ENCODE results near the gene CDKN2C.
"Not testable (repeated sequence)": the region's sequence is repeated elsewhere in the genome, so short reads cannot be mapped to it uniquely, and the experiment has no call there.

DNA sequence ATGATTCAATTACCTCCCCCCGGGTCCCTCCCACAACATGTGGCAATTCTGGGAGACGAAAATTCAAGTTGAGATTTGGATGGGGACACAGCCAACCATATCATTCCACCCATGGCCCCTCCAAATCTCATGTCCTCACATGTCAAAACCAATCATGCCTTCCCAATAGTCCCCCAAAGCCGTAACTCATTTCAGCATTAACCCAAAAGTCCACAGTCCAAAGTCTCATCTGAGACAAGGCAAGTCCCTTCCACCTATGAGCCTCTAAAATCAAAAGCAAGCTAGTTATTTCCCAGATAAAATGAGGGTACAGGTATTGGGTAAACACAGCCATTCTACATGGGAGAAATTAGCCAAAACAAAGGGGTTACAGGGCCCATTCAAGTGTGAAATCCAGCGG lies 38.0 kb upstream of the CDKN2C start:
- TF ChIP-seq, protein P1, sequence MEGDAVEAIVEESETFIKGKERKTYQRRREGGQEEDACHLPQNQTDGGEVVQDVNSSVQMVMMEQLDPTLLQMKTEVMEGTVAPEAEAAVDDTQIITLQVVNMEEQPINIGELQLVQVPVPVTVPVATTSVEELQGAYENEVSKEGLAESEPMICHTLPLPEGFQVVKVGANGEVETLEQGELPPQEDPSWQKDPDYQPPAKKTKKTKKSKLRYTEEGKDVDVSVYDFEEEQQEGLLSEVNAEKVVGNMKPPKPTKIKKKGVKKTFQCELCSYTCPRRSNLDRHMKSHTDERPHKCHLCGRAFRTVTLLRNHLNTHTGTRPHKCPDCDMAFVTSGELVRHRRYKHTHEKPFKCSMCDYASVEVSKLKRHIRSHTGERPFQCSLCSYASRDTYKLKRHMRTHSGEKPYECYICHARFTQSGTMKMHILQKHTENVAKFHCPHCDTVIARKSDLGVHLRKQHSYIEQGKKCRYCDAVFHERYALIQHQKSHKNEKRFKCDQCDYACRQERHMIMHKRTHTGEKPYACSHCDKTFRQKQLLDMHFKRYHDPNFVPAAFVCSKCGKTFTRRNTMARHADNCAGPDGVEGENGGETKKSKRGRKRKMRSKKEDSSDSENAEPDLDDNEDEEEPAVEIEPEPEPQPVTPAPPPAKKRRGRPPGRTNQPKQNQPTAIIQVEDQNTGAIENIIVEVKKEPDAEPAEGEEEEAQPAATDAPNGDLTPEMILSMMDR (IDR thresholded peaks at IDR 0.05; ENCODE audit: poor library complexity), result not testable (repeated sequence)
- TF ChIP-seq EZH2phosphoT487 (IDR thresholded peaks at IDR 0.05; ENCODE audit: low read depth, severe bottlenecking, unreplicated experiment), result not testable (repeated sequence)
